KOPT-K1 (cell line): Measurements from ENCODE around the gene FAM193A.
"Not testable (repeated sequence)": the region's sequence is repeated elsewhere in the genome, so short reads cannot be mapped to it uniquely, and the experiment has no call there.

Experiments
- H3K27ac ChIP-seq: fragments of 200-600 bp; sonication (generic); 2 replicates; pipeline ENCODE4 v1.5.1; 2016; ENCODE audit warnings: antibody characterized with exemption, mild to moderate bottlenecking, low read depth, low read length; ENCODE audit not compliant: poor library complexity, severe bottlenecking
- H3K36me3 ChIP-seq: fragments of 200-600 bp; sonication (generic); 2 replicates; pipeline ENCODE4 v1.5.1; 2017; ENCODE audit warnings: antibody characterized with exemption, mild to moderate bottlenecking, low read length, moderate library complexity; ENCODE audit not compliant: insufficient read depth
- H3K9me3 ChIP-seq: fragments of 200-600 bp; sonication (generic); 2 replicates; pipeline ENCODE4 v1.5.1; 2017; ENCODE audit warnings: antibody characterized with exemption, low read length, mild to moderate bottlenecking; ENCODE audit not compliant: insufficient read depth, poor library complexity, severe bottlenecking

Gene FAM193A

DNA sequence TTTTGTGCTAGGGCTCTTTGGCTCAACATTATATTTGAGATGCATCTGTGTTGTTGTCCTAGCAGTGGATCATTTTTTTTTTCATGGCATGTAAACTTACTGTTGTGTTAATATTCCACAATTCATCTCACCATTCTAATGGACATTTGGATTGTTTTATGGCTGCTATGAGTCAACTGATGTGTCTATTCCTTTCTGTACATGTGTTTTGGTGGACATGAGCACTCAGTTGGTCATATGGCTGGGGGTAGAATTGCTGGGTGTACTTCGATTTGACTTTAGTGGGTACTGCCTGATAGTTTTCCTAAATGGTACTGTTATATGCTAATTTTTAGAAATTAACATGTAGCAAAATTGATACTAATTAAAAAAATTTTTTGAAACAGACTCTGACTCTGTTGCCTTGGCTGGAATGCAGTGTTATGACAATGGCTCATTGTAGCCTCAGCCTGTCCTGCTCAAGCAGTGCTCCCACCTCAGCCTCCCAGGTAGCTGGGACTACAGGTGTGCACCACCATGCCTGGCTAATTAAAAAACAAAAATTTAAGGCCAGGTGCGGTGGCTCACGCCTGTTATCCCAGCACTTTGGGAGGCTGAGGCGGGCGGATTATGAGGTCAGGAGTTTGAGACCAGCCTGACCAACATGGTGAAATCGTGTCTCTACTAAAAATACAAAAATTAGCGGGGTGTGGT, 9.0 kb downstream of the FAM193A start:
- H3K27ac ChIP-seq: no peak overlapping the region
- peaks cover 10% of the 10 kb centered on the region for H3K36me3 ChIP-seq
- H3K9me3 ChIP-seq: no peaks in the 10 kb centered on the region

DNA sequence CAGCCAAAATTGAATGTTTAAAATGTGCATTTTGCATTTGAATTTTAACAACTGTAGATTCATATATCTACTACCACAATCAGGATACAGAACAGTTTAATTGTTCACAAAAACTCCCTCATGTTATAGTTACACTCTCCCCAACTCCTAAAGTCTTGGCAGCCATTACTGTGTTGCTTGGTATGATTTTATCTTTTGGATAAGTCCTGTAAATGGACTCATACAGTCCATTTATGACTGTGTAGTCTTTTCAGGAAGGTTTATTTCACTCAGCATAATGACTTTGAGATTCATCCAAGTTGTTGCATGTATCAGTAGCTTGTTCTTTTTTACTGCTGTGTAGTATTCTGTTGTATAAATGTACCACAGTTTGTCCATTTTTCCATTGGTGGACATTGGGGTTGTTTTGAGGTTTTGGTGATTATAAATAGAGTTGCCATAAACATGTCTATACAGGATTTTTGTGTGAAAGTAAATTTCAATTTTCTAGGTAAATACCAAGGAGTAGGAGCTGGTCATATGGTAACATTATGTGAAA, 9.9 kb downstream of the FAM193A start:
- Histone ChIP-seq H3K27ac (no peak overlapping the region), H3K36me3 (peaks cover 10% of the 10 kb centered on the region), H3K9me3 (no peaks in the 10 kb centered on the region)

- H3K36me3 ChIP-seq, H3K27ac ChIP-seq, H3K9me3 ChIP-seq: not testable (repeated sequence)
Observed at GRCh38 chr4:2546961-2547691, 10.7 kb downstream of the FAM193A start.

DNA sequence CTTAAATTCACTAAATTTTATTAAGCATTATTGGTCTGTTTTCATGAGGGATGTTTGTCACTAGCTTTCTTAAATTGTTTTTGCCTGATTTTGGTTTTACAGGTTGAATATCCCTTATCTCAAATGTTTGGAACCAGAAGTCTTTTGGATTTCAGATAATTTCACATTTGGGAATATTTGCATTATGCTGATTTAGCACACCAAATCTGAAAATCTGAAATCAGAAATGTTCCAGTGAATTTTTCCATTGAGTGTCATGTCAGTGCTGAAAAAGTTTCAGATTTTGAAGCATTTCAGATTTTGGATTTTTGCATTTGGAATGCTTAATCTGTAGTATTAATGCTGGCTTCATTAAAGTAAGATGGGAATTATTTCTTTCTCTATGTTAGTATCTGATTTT, 14.7 kb downstream of the FAM193A start:
- Histone ChIP-seq H3K9me3 (no peaks in the 10 kb centered on the region), H3K36me3 (no peaks in the 10 kb centered on the region), H3K27ac (no peak overlapping the region)

- H3K9me3 ChIP-seq: no peaks in the 10 kb centered on the region
- no peaks in the 10 kb centered on the region for H3K36me3 ChIP-seq
- no peak overlapping the region for H3K27ac ChIP-seq
Observed at GRCh38 chr4:2552806-2553205, 16.4 kb downstream of the FAM193A start.

DNA sequence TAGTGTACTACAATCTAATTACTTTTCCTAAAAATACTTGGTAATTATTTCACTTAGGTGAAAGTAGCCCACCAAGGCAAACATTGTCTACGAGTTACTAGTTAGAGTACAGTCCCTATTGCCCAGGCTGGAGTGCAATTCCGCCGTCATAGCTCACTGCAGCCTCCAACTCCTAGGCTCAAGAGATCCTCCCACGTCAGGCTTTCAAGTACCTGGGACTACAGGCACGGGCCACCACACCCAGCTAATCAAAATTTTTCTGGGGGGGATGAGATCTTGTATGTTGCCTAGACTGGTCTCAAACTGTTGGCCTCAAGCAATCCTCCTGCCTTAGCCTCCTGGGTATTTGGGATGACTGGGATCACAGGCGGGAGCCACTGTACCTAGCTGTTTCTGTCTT, 21.9 kb downstream of the FAM193A start:
- Histone ChIP-seq H3K9me3 (no peaks in the 10 kb centered on the region), H3K27ac (no peak overlapping the region), H3K36me3 (peaks cover 22% of the 10 kb centered on the region)

DNA sequence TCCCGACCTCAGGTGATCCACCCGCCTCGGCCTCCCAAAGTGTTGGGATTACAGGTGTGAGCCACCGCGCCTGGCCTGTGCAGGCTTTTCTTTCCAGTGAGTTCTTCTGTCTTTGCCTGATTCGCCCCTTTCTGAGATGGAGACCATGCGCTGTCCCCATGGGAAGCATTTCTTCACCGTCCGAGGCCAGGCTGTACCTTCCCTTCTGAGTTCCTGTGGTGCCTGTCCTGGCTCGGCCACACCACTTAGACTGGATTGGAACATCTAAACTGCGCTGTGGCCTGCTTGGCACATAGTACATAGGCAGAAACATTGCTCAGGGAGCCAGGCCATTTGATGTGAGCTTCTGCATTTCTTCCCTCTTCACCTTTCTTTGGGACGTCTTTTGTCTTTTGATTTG, 23.7 kb downstream of the FAM193A start:
- H3K27ac ChIP-seq: no peak overlapping the region
- peaks cover 32% of the 10 kb centered on the region for H3K36me3 ChIP-seq
- no peaks in the 10 kb centered on the region for H3K9me3 ChIP-seq

DNA sequence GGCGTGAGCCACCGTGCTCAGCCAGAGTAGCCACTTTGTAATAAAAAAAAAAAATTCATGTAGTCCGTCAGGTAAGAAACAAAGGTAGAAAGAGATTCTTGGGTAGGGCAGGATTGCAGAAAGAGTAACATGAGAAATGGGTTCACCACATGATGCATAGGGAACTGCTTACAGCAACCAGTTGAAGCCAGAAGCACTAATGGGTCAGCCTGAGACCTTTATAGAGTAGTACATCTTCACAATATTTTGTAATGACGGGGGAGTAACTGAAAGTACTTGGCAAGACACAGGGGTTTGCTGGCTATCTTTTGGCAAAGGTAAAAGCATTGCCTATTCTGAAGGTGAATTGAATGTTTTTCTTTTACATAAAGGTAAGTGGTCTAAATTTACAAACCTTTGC, 29.1 kb downstream of the FAM193A start:
- Histone ChIP-seq H3K36me3 (peaks cover 42% of the 10 kb centered on the region), H3K9me3 (no peaks in the 10 kb centered on the region), H3K27ac (no peak overlapping the region)

- peaks cover 10% of the 10 kb centered on the region; the same call in 1 of the 2 replicates for H3K36me3 ChIP-seq
- no peaks in the 10 kb centered on the region for H3K9me3 ChIP-seq
- H3K27ac ChIP-seq: no peak overlapping the region
Observed at GRCh38 chr4:2570036-2570435, 33.6 kb downstream of the FAM193A start.

GRCh38 chr4:2570551-2571222, 34.2 kb downstream of the FAM193A start:
- H3K36me3 ChIP-seq: peaks cover 6% of the 10 kb centered on the region; the same call in 1 of the 2 replicates
- peak overlapping the region; percentile 23 for H3K27ac ChIP-seq
- no peaks in the 10 kb centered on the region for H3K9me3 ChIP-seq

GRCh38 chr4:2572076-2572475, 35.6 kb downstream of the FAM193A start:
- H3K9me3 ChIP-seq: no peaks in the 10 kb centered on the region

DNA sequence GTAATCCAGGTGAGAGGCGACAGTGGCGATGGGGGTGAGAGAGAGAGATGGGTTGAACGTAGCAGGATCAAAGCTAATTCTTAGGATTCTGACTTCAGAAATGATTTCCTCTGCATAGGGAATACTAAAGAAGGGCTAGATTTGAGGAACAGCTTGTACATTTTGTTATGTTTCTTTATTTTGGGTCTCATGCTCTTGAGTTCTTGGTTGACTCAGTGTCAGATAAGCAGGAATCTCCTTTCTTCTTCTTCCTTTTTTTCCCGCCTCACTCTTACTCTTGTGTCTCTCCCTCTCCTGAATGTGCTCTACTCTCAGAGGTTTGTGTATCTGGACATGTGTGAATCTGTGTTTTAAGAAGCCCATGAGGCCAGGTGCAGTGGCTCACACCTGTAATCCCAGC, 36.4 kb downstream of the FAM193A start:
- H3K27ac ChIP-seq: no peak overlapping the region
- 0 out of 2 replicates have a peak, but pooled peaks cover 6% of the 10 kb centered on the region for H3K36me3 ChIP-seq
- H3K9me3 ChIP-seq: no peaks in the 10 kb centered on the region

More at GRCh38 chr4:2572076-2572475, 35.6 kb downstream of the FAM193A start:
- Histone ChIP-seq H3K36me3 (peaks cover 6% of the 10 kb centered on the region; the same call in 1 of the 2 replicates), H3K27ac (no peak overlapping the region)

DNA sequence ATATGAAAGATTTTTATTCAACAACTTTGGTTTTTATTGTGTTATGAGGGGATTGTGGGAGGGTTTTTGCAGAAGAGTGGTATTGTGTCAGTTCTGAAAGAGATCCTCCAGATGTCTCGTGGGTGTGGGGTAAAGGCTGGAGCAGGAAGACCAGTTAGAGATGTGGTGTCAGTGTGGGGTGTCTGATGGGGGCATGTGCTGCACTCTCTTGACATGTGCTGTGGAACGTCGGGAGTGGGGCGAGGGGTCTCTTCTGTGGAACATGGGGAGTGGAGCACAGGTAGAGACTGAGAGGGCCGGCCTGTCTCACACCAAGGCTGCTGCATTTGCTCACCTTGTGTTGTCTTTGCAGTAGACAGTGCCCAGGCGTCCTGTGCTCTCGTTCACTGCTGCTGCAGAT, 37.6 kb downstream of the FAM193A start:
- 0 out of 2 replicates have a peak, but pooled peaks cover 1% of the 10 kb centered on the region for H3K36me3 ChIP-seq
- no peaks in the 10 kb centered on the region for H3K9me3 ChIP-seq
- peak overlapping the region; percentile 10 for H3K27ac ChIP-seq

- Histone ChIP-seq H3K36me3 (0 out of 2 replicates have a peak, but pooled peaks cover under 1% of the 10 kb centered on the region), H3K27ac (no peak overlapping the region)
Observed at GRCh38 chr4:2574863-2575262, 38.4 kb downstream of the FAM193A start.

GRCh38 chr4:2576290-2576689, 39.8 kb downstream of the FAM193A start:
- Histone ChIP-seq H3K9me3 (peaks cover 14% of the 10 kb centered on the region), H3K36me3 (peaks cover 7% of the 10 kb centered on the region; the same call in 1 of the 2 replicates), H3K27ac (no peak overlapping the region)

More at GRCh38 chr4:2574863-2575262, 38.4 kb downstream of the FAM193A start:
- peaks cover 5% of the 10 kb centered on the region for H3K9me3 ChIP-seq
